Fibroblast of skin of left biceps (primary cell): ENCODE data around the gene DNAJC2.

Experiments
- DNase-seq, 2 experiments: peaks; one replicate each; pipeline ENCODE4 v3.0.0-alpha.2; 2013; ENCODE audit warnings: low read depth in 2 of 2

The DNAJC2 gene, protein sequence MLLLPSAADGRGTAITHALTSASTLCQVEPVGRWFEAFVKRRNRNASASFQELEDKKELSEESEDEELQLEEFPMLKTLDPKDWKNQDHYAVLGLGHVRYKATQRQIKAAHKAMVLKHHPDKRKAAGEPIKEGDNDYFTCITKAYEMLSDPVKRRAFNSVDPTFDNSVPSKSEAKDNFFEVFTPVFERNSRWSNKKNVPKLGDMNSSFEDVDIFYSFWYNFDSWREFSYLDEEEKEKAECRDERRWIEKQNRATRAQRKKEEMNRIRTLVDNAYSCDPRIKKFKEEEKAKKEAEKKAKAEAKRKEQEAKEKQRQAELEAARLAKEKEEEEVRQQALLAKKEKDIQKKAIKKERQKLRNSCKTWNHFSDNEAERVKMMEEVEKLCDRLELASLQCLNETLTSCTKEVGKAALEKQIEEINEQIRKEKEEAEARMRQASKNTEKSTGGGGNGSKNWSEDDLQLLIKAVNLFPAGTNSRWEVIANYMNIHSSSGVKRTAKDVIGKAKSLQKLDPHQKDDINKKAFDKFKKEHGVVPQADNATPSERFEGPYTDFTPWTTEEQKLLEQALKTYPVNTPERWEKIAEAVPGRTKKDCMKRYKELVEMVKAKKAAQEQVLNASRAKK

DNA sequence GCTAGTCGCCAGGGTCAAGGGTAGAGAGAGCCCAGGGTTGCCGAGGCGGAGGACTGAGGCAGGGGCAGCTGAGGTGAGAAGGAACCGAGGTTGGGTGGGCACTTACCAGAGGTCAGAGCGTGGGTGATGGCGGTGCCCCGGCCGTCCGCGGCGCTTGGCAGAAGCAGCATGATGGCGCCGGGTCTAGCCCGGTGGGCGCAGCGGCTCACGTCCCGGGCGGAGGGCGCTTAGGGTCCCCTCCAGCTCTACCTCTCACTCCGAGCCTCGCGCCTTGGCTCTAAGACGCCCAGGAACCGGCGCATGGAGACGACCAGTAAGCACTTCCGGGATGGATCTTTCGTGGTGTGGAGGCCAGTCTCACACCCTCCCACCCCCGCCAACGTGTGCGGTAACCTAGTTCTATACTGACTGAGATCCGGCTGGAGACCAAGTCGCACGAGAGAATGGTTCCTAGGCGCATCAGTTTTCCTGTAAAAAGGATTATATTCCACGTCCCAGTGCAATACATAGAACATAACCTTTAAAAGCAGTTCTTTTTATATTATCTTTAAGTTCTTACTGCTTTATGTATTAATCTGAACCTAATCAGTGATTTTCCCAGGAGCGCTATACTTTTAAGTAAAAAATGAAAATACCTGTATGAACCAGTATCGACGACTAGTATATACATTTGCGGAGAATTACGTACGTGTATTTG, at the start of gene DNAJC2:
Gene DNAJC2 (minus strand): TSS at position 315 of the 697 bp plus-strand sequence. CDS start 145 bp downstream, at position 170.
- DNase-seq = peak; percentile 77 to 81

DNA sequence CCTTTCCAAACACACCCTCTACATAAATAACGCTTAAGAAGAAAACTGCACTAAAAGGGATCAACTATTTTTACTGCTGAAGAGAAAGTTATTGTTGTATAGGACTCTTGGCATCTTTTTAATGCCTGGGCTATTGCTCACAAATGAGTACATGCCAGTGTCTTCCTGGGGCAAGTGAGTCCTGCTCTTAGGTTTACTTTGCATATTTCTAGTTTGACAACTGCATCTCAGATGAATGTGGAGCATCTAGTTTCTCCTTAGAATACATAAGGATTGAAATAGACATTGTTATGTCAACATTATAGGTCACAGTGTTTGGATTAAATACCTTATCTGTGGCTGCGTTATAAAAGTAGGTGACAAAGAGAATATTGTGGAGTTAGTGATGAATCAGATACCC, 47.4 kb upstream of the DNAJC2 start:
- no peak for DNase-seq

DNA sequence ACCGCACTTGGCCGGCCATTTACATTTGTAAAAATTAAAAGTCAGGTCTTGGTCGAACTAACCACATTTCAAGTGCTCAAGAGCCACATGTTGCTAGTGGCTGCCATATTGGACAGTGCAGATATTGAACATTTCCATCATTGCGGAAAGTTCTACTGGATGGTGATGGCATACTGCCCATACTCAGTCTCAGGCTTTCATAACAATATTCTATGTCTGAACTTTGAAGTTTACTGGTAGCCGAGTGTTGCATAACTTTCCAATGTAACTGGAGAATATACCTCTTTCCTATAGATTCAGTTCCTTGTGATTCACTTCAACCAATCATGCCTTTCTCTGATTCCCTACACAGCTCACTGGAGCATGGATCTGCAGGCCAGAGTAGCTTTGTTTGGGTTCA, 46.6 kb upstream of the DNAJC2 start:
- no peak for DNase-seq

DNA sequence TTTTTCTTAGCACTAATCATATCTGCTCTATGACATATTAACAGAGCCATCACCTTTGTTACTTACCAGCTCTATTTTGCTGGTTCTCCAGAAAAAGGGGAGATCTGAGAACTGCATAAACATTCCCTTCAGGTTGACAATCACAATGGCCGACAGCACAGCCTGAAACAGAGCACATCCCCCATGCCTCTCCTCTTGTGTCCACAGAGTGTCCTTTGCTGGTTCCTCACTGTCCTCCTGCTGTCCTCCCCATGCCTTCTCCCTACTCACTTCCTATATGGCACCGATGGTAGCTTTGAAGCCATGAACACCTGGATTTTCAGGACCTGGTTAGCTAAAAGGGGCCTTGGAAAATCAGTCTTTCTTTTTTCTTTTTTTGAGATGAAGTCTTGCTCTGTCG, 44.7 kb upstream of the DNAJC2 start:
- no peak for DNase-seq

DNA sequence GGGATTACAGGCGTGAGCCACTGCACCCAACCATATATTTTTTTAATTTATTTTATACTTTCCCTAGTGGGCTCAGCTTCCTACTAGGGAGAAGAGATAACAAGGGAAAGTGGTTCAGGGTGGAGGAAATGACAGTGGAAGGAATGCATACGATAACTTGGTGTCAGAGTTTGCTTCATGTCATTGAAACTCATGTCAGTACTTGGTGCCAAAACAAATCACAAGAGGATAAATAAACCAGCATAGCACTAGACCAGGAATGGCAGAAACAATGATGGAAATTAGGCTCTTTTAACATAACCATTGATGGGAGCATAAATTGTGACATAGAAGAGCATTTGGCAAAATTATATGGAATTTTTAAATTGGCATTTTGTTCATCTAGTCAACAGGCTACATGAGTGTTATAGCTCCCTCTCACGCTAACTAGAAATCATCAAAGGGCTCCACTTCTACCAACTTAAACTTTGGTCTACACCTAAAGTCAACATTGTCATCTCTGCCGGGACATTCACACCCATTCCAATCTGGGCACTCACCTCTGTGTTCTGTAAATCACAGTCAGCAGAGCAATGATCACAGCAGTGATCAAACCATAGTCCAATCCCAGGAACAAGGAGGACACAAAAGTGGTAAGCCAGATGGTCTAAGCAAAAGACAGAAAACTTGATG, 44.0 kb upstream of the DNAJC2 start:
- no peak for DNase-seq

DNA sequence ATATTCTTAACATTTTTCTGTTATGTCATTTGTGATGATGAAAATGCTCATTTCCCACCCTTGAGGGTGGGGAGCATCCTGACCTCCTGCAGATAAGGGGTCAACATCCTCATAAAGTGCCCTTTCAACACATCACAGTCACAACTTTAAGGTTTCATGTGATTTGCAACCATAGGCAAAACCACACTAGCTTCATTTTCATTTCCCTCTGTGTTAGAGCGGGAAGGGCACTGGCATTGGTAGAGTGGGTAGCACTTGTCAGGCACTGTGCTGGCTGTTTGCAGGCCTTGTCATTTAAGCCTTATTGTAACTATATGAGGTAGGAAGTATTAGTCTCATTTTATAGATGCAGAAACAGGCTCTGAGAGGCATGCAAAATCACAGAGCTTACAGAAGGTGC, 42.7 kb upstream of the DNAJC2 start:
- DNase-seq = no peak

DNA sequence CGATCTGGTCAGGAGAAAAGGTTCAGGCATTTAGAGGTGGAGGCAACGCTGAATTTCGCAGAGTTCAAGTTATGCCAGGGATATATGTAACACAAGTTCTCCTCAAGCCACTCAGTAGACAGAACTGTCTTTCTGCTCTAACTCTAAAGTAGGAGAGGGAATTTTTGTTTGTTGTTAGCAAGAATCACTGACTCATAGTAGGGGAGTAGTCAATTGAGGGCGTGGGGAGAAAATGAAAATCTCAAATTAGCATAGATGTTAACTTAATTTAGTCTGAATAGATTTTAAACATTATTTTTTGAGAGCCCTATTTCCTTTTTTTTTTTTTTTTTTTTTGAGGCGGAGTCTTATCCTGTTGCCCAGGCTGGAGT, 37.5 kb upstream of the DNAJC2 start:
- DNase-seq = no peak

DNA sequence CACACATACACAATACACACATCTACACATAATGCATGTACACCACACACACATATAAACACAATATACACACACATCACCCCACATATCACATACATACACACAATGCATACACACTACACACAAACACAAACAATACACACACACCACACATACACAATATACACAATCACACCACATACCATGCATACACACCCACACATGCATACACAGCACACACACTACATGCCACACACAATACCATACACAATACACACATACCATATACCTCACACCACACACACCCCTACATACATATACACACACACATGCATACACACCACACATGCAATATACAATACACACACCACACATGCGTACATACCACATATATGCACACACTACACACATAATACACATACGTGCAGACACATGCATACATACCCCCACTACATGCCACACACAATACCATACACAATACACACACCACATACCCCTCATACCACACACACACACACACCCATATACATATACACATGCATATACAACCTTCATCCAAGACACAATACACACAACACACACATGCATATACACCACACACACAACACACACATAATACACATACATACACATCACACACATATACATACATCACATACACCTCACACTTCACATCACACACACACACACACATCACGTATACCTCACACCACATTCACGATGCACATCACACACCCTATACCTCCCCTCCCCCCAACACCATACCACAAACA, 36.9 kb upstream of the DNAJC2 start:
- no peak for DNase-seq

DNA sequence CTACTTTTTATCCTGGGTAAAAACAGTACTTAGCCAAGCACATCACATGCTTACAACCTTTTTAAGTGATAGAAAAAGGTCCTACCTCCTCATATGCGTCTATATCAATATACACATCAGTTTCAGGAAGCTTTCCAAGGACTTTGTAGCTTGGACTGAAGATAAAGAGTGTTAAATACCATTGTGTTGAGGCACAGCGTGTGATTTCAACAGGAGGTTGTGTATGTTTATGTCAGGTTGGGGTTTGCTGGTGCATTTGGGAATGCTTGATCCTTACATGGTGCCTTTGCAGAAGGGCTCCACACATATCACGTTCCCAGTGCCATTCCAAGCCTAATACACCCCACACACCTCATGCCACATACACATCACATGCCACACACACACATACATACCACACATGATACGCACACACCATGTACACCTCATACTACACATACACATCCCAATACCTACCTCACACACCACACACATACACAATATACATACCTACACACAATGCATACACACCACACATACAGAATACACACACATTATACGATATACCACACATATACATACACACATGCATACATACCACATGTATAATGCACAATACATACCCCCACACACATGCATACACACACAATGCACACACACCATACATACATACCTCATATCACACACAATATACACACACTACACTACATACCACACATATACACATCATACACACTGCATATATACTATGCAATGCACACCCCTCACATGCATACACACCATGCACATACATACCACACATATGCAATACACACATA, 36.0 kb upstream of the DNAJC2 start:
- DNase-seq = no peak

DNA sequence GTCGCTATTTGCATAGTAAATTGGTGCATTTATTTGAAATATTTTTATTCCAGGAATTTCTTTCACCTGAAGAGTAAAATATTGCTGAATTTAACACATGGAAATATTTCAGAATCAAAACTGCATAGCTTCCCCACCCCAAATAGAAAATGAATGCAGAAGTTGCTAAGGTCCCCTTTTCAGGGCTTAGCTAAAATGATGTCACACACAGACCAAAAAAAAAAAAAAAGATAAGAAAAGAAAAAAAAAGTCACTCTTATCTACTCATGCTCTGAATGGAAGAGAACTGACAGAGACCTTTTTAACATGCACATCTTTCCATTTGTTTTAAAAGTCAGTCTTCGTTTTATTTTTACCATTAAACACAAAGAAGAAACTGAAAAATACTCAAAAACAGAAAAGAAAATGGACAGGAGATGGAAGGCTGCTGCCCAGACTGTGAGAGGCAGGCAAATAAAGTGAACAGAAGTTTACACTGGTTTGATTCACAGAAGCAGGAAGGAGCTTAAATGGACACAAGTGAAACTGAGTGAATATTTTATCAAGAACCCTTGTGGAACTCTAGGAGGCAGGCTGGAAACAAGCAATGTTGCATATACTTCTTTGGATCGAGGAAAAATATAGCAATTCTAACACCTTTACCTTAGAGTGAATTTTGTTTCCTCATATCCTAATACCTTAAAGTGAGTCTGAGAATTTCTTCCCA, 34.9 kb upstream of the DNAJC2 start:
- no peak for DNase-seq

DNA sequence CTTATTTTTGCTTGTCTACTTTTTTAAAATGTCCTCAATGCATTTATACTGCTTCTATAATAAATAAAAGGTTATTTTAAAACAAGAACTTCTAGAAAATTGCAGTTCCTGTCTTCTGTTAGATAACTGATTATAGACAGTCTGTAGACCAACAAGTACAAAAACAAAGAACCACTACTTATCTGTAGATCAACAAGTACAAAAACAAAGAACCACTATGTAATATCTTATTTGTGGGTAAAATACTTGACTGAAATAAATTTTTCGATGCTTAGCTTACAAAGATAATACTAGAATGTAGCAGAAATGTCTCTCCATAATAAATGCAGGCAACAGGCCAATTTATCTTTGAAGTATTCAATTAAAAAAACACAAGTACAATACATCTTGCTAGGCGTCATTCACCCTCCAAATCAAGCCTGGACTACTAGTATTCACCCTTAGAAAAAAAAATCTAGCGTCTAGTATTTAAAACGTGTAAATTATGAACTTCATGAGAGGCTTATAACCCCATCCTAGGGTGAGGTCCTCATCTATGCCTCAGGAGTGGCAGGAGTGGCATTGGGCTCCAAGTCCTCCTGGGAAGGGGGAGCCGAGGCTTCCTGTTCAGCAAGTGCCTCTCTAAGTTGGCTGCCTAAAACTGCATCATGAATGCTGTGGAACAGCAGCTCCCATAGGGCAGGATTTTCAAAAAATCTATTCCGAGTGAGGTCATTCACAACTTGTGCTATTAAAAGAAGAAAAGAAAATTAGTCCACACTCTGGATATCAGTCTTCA, 29.5 kb upstream of the DNAJC2 start:
- DNase-seq = no peak

DNA sequence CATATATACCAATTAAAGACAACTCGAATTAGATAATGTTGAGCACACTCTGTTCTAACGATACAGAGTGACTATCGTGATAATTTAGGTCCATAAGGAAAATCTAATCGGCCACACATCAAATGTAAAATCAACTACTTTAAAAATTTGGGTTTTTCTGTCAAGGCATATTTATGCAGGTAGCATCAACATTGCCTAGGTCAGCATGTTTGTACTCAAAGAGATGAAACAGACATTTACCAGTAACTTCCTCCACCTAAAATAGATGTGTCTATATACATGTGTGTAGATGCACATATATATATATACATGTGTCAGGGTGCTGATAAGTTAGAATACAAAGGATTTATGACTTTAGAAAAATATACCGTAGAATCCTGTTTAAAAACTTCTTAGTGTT, 24.9 kb upstream of the DNAJC2 start:
- no peak for DNase-seq

DNA sequence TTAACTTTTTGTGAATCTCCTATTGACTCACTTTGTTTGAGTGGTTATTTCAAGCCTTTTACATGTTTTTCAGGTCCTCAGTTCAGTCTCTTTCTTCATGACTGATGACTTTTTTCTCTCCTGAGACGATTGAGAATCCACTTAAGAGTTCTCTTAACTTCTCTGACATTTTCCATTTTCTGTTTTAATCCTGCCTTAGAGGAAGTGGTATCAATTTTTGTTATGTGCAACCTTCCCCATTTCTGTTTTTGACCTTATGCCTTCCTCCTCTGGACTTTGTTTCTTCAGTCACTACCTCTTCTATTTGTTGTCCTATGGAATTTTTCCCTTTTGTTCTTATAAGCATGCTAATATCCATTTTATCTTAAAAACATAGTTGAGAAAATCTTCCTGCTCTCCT, 5.2 kb upstream of the DNAJC2 start:
- DNase-seq = no peak

DNA sequence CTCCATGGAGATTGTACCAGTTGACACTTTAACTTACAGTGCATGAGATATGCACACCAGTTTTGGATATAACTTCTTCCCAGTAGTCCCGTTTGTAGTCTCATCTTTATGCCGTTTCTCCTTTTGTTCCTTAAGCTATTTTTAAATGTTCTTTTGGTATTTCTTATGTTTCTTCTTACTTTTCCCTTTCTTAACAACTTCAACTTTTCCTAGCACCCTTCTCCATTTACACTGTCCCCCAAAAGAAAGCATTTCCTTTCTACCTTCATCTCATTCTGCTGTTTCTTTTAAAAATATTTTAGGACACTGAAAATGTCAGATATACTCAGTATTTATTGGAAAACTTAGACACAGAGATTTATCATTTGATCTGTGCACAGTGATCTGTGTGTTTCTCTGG, 4.4 kb upstream of the DNAJC2 start:
- DNase-seq = no peak

DNA sequence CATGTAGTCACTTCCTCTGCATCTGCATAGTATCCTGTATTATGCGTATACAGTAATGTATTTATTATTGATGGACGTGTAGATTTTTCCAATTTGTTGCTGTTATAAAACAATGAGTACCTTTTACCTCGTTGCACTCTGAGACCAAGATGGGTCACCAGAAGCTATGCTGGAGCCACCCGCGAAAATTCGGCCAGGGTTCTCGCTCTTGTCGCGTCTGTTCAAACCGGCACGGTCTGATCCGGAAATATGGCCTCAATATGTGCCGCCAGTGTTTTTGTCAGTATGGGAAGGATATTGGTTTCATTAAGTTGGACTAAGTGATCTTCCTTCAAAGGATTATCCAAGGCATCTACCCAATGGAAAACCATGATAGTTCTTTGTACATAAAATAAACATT, 3.9 kb upstream of the DNAJC2 start:
- no peak for DNase-seq

DNA sequence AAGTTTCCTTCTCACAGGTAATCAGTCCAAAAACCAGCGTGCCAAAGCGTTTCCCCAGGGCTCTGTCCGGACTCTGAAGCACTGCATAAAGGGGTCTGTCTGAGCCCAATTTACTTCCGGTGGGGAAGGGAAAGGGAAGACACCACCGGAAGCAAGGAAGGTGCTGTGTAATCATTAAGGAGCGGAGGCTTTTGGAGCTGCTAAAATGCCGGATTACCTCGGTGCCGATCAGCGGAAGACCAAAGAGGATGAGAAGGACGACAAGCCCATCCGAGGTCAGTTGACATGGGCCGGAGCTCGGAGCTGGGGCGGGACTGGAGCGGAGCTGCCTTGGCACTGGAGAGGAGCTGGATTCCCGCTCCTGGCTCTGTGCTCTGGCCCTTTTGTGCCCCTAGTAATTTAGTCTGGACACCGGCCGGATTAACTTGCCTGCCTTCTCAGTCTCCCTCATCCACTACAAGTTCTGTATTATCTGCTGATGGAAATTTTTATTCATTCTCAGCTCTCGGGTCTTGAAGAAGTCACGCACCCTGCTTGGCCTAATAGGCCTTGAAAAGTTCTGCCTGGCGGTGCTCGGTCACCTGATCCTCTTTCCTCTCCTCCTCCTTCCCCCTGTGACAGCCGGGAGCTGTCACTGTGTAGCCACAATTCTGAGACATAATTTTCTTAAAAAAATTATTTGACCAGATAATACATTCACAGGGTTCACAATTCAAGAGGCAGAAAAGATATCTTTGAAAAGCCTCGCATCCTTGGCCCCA, 3.1 kb upstream of the DNAJC2 start, which contains the start of gene PSMC2:
Gene PSMC2 (plus strand): TSS at position 137 of the 761 bp plus-strand sequence. CDS start 69 bp downstream, at position 206.
- DNase-seq = peak; percentile 82 to 85

DNA sequence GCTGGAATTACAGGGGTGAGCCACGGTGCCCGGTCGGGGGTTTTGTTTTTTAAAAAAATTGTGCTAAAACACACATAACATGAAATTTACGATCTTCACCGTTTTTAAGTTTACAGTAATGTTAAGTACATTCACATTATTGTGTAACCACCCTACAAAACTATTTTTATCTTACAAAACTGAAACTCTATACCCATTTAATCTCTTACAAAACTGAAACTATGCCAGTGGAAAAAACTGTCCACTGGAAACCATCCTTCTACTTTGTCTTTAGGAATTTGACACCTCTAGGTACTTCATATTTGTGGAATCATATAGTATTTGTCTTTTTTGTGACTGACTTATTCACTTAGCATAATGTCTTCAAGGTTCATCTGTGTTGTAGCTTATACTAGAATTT, 1.8 kb upstream of the DNAJC2 start:
- DNase-seq = no peak

DNA sequence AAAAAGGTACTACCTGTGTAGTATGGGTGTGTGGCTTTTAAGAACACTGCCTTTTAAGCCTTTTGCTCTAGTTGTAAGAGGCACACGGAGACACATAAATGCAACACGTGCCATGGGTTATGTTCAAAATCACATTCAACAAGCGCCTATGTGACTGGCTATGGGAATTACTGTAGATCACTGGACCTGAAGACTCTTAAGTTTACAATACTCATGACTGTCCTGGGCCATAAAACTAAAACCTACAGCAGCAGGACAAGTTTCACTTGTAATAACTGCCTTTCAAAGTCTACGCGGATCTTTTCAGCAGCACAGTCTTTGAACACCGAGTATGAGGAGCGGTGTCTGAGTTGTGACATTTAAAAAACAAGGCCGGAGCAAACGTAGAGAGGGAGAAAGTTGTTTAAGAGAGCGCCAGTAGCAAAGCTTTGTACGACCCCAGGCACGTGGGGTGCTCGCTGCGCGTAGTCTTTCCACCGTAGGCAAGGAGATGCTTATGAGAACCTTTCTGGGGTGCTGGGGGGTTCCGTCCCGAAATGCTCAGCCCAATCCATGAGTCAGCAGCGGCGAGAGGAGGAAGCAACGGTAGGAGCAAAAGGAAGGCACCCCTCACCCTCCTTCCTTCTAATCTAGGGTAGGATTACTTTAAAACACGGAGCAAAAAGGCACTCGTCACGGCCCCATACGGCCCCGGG, 662 bp downstream of the DNAJC2 start:
- DNase-seq = no peak
